GM12875 (cell line): ENCODE results near the gene LMNTD1.
"Not testable (repeated sequence)": the region's sequence is repeated elsewhere in the genome, so short reads cannot be mapped to it uniquely, and the experiment has no call there.

Experiments used
- H3K4me3 ChIP-seq: one replicate; pipeline ENCODE4 v1.5.1; 2011; ENCODE audit warnings: low read depth, low read length, control low read depth
- TF ChIP-seq, protein P1 (sequence below): IDR thresholded peaks from 2 replicates; pipeline ENCODE4 v1.5.1; 2011; ENCODE audit warnings: low read depth, mild to moderate bottlenecking, control low read depth, inconsistent platforms, low read length, moderate library complexity, borderline replicate concordance; ENCODE audit not compliant: insufficient read depth

Gene LMNTD1

DNA sequence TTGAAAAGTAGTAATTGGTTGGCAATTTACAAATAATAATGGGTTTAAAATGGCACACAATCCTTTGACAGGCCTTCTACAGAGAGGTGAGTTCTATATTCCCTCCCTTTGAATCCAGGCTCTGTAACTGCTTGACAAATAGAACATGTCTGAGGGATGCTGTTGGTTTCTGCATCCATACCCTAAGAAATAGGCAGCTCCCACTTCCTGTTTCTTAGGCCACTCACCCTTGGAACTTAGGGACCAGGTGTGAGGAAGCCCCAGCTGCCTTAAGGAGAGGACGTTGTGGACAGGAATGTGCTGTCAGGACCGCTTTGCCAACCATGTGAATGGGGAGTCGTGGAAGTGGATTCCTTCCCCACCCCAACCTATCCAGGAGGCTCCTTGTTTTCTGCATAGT is 59.4 kb downstream of the LMNTD1 start:
- TF ChIP-seq, protein P1, sequence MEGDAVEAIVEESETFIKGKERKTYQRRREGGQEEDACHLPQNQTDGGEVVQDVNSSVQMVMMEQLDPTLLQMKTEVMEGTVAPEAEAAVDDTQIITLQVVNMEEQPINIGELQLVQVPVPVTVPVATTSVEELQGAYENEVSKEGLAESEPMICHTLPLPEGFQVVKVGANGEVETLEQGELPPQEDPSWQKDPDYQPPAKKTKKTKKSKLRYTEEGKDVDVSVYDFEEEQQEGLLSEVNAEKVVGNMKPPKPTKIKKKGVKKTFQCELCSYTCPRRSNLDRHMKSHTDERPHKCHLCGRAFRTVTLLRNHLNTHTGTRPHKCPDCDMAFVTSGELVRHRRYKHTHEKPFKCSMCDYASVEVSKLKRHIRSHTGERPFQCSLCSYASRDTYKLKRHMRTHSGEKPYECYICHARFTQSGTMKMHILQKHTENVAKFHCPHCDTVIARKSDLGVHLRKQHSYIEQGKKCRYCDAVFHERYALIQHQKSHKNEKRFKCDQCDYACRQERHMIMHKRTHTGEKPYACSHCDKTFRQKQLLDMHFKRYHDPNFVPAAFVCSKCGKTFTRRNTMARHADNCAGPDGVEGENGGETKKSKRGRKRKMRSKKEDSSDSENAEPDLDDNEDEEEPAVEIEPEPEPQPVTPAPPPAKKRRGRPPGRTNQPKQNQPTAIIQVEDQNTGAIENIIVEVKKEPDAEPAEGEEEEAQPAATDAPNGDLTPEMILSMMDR = no peak
- H3K4me3 ChIP-seq = no peak overlapping the region

DNA sequence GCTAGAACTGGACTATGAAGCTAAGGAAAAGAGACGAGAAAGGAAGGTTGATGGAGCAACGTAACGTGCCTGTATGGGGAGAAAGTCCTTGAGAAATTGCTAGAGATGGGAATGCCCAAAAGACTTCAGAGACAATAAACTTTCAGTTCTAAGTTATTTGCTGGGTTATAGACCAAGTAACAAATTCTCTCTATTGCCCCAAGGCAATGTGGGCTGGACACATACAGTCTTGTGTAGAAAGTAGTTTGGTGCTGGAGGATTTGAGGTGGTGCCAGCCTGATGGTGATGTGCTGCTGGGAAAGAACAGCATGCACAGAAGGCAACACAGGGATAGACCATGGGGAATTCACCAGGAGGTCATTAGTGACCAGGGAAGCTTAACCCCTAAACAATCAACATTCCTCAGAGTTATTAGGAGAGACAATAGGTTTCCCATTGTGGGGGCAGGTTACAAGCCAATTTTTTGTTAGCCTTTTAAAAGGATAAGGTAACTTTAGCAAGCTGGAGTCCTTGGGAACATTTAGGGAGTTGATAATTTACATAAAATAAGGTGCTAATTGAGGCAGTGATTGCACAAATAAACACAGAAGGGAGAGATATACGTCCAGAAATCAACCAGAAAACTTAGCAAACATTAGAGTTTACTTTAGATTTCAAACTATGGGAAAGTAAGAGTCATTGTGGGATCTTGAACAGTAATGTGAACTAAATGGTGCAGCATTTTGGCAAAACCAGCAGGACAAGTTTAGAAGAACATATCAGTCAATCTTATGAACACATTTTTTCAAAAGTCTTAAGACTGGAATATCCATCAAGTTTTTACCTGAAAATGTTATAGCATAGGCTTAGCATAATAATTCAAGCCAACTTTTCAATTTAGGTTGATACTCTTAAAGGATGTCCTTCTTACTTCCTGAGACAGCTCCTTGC is 61.4 kb downstream of the LMNTD1 start:
- no peak overlapping the region for H3K4me3 ChIP-seq
- TF ChIP-seq, protein P1 = no peak

DNA sequence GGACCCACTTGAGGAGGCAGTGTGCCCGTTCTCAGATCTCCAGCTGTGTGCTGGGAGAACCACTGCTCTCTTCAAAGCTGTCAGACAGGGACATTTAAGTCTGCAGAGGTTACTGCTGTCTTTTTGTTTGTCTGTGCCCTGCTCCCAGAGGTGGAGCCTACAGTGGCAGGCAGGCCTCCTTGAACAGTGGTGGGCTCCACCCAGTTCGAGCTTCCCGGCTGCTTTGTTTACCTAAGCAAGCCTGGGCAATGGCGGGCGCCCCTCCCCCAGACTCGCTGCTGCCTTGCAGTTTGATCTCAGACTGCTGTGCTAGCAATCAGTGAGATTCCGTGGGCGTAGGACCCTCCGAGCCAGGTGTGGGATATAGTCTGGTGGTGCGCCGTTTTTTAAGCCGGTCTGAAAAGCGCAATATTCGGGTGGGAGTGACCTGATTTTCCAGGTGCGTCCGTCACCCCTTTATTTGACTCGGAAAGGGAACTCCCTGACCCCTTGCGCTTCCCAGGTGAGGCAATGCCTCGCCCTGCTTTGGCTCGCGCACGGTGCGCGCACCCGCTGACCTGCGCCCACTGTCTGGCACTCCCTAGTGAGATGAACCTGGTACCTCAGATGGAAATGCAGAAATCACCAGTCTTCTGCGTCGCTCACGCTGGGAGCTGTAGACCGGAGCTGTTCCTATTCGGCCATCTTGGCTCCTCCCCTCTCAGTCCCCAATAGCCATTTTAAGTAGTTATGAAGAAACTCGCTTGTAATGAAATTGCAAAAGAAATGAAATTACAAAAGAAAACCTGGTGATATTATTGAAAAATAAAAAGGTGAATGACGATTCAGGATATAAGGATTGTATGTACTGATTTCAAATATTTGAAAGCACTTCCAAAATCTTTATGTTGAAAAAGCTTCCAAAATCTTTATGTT is 63.9 kb downstream of the LMNTD1 start:
- not testable (repeated sequence) for H3K4me3 ChIP-seq

DNA sequence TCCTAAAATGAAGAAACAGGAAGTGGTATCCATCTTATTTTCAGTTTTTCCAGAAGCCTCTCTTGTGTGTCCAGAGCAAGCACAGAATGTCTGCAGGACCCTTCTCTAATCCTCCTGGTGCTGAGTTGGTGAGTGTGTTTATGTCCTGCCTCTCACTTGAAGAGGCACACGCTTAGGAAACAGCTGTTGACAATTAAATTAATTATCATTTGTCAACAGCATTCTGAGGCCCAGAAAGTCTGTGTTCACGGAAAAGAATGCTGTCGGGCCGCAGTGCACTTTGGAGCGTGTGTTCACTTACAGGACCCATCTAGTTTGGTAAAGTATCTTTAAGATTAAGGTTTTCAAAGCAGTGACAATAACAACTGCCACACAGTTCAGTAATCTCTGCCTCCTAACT is 70.5 kb downstream of the LMNTD1 start:
- TF ChIP-seq, protein P1 = no peak
- H3K4me3 ChIP-seq = no peak overlapping the region

DNA sequence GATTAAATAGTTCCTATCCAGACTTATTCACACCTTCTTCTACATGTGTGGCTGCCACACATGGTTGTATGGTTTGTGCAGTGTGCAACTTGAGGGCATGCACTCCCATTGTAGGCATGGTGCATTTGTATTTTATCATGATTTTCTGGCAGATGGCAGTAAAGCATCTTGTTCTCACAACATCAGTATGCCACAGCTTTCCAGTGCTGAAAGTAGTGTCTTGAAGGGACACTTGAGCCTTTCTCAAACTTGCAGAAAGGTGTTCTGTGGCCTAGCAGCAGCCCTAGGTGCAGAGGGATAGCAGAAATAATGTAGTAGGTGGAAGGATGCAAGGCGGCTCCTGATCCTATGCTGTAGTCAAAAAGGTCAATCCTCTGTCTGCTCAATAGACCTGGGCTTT is 72.9 kb downstream of the LMNTD1 start:
- H3K4me3 ChIP-seq = no peak overlapping the region
- TF ChIP-seq, protein P1 = no peak

DNA sequence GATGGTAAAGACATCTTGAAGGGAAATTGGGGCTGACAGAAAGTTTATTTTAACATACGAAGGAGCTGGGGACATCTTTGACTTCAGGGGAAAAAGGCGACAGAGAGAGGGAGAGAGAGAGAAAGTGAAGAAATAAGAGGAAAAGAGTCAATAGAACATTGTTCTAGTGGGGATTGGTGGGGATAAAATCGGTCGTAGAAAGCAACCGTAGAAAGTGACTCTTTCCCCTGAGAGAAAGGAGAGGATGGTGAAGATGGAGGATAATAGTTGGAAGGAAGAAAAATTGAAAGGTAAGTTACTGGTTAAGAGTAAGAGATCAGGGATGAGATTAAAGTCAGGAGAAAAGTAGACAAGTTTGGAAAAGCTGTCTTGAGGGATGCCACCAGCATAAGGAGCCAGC is 75.9 kb downstream of the LMNTD1 start:
- TF ChIP-seq, protein P1 = no peak
- H3K4me3 ChIP-seq = no peak overlapping the region

DNA sequence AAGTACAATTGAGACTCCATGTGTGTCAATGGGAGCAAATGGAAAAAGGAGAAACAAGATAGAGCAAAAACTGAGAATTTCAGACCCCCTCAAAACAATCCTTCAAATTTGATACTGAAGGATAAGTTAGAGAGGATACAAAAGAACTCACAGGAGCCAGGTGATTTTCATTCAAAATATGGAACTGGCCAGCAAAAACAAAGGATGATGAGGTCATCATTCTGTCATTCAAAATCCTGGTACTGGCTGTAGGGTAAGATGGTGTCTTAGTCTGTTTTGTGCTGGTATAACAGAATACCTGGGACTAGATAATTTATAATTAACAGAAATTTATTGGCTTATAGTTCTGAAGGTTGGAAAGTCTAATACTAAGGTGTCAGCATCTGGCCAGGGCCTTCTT is 80.6 kb downstream of the LMNTD1 start:
- TF ChIP-seq, protein P1 = no peak
- H3K4me3 ChIP-seq = no peak overlapping the region
